HEK293 (cell line): ENCODE data around the gene MERTK.

Experiments
- CTCF ChIA-PET: fragments of 350-600 bp; formaldehyde crosslinking; extraction: SDS; loops from one replicate; lab custom pipeline; 2021; ENCODE audit warnings: antibody characterized with exemption; lab: Yijun Ruan, JAX
- POLR2A ChIA-PET: fragments of 300-600 bp; formaldehyde crosslinking; extraction: SDS; loops from one replicate; lab custom pipeline; 2020; ENCODE audit warnings: antibody characterized with exemption, inconsistent platforms; lab: Yijun Ruan, JAX
- H3K27ac ChIP-seq: fragments of 200-500 bp; sonication (Bioruptor generic); 2 replicates; pipeline ENCODE4 v1.5.1; 2014; ENCODE audit warnings: low read depth, low read length, control low read depth, inconsistent platforms; ENCODE audit errors: extremely low read depth
- H3K36me3 ChIP-seq, 2 experiments: fragments of 200-500 bp in 1 of 2; sonication (Bioruptor generic) in 1 of 2; 1 replicate in 1 of 2; 2 replicates in 1 of 2; pipeline ENCODE4 v1.5.1; 2014 to 2017; ENCODE audit warnings: inconsistent platforms in 2 of 2, low read length in 2 of 2; ENCODE audit not compliant: control insufficient read depth in 2 of 2, insufficient read depth in 1 of 2
- H3K4me1 ChIP-seq: fragments of 200-500 bp; sonication (Bioruptor generic); 2 replicates; pipeline ENCODE4 v1.5.1; 2014; ENCODE audit warnings: mild to moderate bottlenecking, low read length, inconsistent platforms; ENCODE audit not compliant: control insufficient read depth, insufficient read depth
- H3K4me3 ChIP-seq: 2 replicates; pipeline ENCODE4 v1.5.1; 2011; ENCODE audit warnings: low read depth, mild to moderate bottlenecking, control low read depth, low read length, moderate library complexity
- H3K9me3 ChIP-seq: fragments of 200-500 bp; sonication (Bioruptor generic); 2 replicates; pipeline ENCODE4 v1.5.1; 2014; ENCODE audit warnings: low read depth, low read length, inconsistent platforms; ENCODE audit not compliant: control insufficient read depth, insufficient read depth
- KLF1 ChIP-seq: fragments of 450-650 bp; formaldehyde crosslinking; IDR thresholded peaks from 2 replicates; pipeline ENCODE4 v1.5.1; 2016; ENCODE audit warnings: missing biosample characterization, missing genetic modification characterization
- KLF8 ChIP-seq: fragments of 450-650 bp; formaldehyde crosslinking; IDR thresholded peaks from 2 replicates; pipeline ENCODE4 v1.5.1; 2016; ENCODE audit warnings: missing biosample characterization, missing genetic modification characterization
- SCRT2 ChIP-seq: fragments of 450-650 bp; formaldehyde crosslinking; IDR thresholded peaks from 2 replicates; pipeline ENCODE4 v1.5.1; 2016; ENCODE audit warnings: missing biosample characterization, missing genetic modification characterization
- SP2 ChIP-seq: fragments of 450-650 bp; formaldehyde crosslinking; IDR thresholded peaks from 2 replicates; pipeline ENCODE4 v1.5.1; 2016; ENCODE audit warnings: missing biosample characterization, missing genetic modification characterization
- SP3 ChIP-seq: fragments of 450-650 bp; formaldehyde crosslinking; IDR thresholded peaks from 2 replicates; pipeline ENCODE4 v1.5.1; 2016; ENCODE audit warnings: missing biosample characterization, missing genetic modification characterization
- TCF7L2 ChIP-seq: IDR thresholded peaks from 2 replicates; pipeline ENCODE4 v1.6.1; 2011; ENCODE audit warnings: low read depth, mild to moderate bottlenecking, inconsistent platforms, low read length, moderate library complexity, borderline replicate concordance
- TRIM28 ChIP-seq: IDR thresholded peaks from 2 replicates; pipeline ENCODE4 v1.6.1; 2011; ENCODE audit warnings: low read length, control low read depth, borderline replicate concordance
- YY2 ChIP-seq: fragments of 450-650 bp; formaldehyde crosslinking; IDR thresholded peaks from 2 replicates; pipeline ENCODE4 v1.5.1; 2016; ENCODE audit warnings: missing biosample characterization, missing genetic modification characterization
- ZBTB10 ChIP-seq: fragments of 450-650 bp; formaldehyde crosslinking; IDR thresholded peaks from 2 replicates; pipeline ENCODE4 v1.5.1; 2016; ENCODE audit warnings: missing biosample characterization, missing genetic modification characterization
- ZBTB17 ChIP-seq: fragments of 450-650 bp; formaldehyde crosslinking; IDR thresholded peaks from 2 replicates; pipeline ENCODE4 v1.5.1; 2016; ENCODE audit warnings: missing biosample characterization, missing genetic modification characterization
- ZBTB20 ChIP-seq: fragments of 450-650 bp; formaldehyde crosslinking; IDR thresholded peaks from 2 replicates; pipeline ENCODE4 v1.5.1; 2016; ENCODE audit warnings: missing biosample characterization, missing genetic modification characterization
- ZEB2 ChIP-seq: fragments of 450-650 bp; formaldehyde crosslinking; IDR thresholded peaks from 2 replicates; pipeline ENCODE4 v1.5.1; 2016; ENCODE audit warnings: missing biosample characterization, missing genetic modification characterization
- ZFP41 ChIP-seq: fragments of 450-650 bp; formaldehyde crosslinking; IDR thresholded peaks from 2 replicates; pipeline ENCODE4 v1.5.1; 2016; ENCODE audit warnings: missing biosample characterization, missing genetic modification characterization, borderline replicate concordance
- ZNF114 ChIP-seq: fragments of 450-650 bp; formaldehyde crosslinking; IDR thresholded peaks from 2 replicates; pipeline ENCODE4 v1.5.0; 2017; ENCODE audit warnings: missing biosample characterization, missing genetic modification characterization
- ZNF121 ChIP-seq: fragments of 450-650 bp; formaldehyde crosslinking; IDR thresholded peaks from 2 replicates; pipeline ENCODE4 v1.5.1; 2016; ENCODE audit warnings: missing biosample characterization, missing genetic modification characterization
- ZNF148 ChIP-seq: fragments of 450-650 bp; formaldehyde crosslinking; IDR thresholded peaks from 2 replicates; pipeline ENCODE4 v1.5.0; 2017; ENCODE audit warnings: missing biosample characterization, missing genetic modification characterization, borderline replicate concordance
- ZNF248 ChIP-seq: fragments of 450-650 bp; formaldehyde crosslinking; IDR thresholded peaks from 2 replicates; pipeline ENCODE4 v1.5.1; 2017; ENCODE audit warnings: missing biosample characterization, missing genetic modification characterization
- ZNF302 ChIP-seq: fragments of 450-650 bp; formaldehyde crosslinking; IDR thresholded peaks from 2 replicates; pipeline ENCODE4 v1.5.1; 2016; ENCODE audit warnings: missing biosample characterization, missing genetic modification characterization, low read depth
- ZNF324 ChIP-seq: fragments of 450-650 bp; formaldehyde crosslinking; IDR thresholded peaks from 2 replicates; pipeline ENCODE4 v1.5.1; 2016; ENCODE audit warnings: missing biosample characterization, missing genetic modification characterization
- ZNF341 ChIP-seq: fragments of 450-650 bp; formaldehyde crosslinking; IDR thresholded peaks from 2 replicates; pipeline ENCODE4; 2016; ENCODE audit warnings: low read depth, missing biosample characterization, missing genetic modification characterization
- ZNF37A ChIP-seq: fragments of 450-650 bp; IDR thresholded peaks from 2 replicates; pipeline ENCODE4 v1.5.1; 2018; ENCODE audit warnings: missing biosample characterization, missing genetic modification characterization
- ZNF423 ChIP-seq: fragments of 450-650 bp; formaldehyde crosslinking; IDR thresholded peaks from 2 replicates; pipeline ENCODE4 v1.5.1; 2016; ENCODE audit warnings: missing biosample characterization, missing genetic modification characterization
- ZNF571 ChIP-seq: fragments of 450-650 bp; formaldehyde crosslinking; IDR thresholded peaks from 2 replicates; pipeline ENCODE4 v1.5.0; 2017; ENCODE audit warnings: missing biosample characterization, missing genetic modification characterization
- ZNF626 ChIP-seq: fragments of 450-650 bp; sonication (Bioruptor Pico); formaldehyde crosslinking; IDR thresholded peaks from 2 replicates; pipeline ENCODE4 v1.5.1; 2018; ENCODE audit warnings: missing biosample characterization, missing genetic modification characterization, inconsistent platforms
- ZNF658 ChIP-seq: fragments of 450-650 bp; formaldehyde crosslinking; IDR thresholded peaks from 2 replicates; pipeline ENCODE4; 2016; ENCODE audit warnings: missing biosample characterization, missing genetic modification characterization
- ZNF707 ChIP-seq: fragments of 450-650 bp; formaldehyde crosslinking; IDR thresholded peaks from 2 replicates; pipeline ENCODE4 v1.5.1; 2016; ENCODE audit warnings: missing biosample characterization, missing genetic modification characterization
- ZNF791 ChIP-seq: fragments of 450-650 bp; formaldehyde crosslinking; IDR thresholded peaks from 2 replicates; pipeline ENCODE4 v1.5.1; 2016; ENCODE audit warnings: missing biosample characterization, missing genetic modification characterization
- ZNF843 ChIP-seq: fragments of 450-650 bp; formaldehyde crosslinking; IDR thresholded peaks from 2 replicates; pipeline ENCODE4 v1.5.1; 2016; ENCODE audit warnings: missing biosample characterization, missing genetic modification characterization
- ZSCAN4 ChIP-seq: fragments of 450-650 bp; formaldehyde crosslinking; IDR thresholded peaks from 2 replicates; pipeline ENCODE4 v1.5.1; 2017; ENCODE audit warnings: missing biosample characterization, missing genetic modification characterization

The MERTK gene

GRCh38 chr2:111896576-111896975, 1.8 kb upstream of the MERTK start (continued):
- TF ChIP-seq ZNF121 (tag by site-specific recombination) (no peak), SP3 (tag by site-specific recombination) (no peak), ZNF248 (tag by site-specific recombination) (no peak), ZNF626 (tag by site-specific recombination) (no peak), TCF7L2 (no peak), YY2 (no peak), ZNF341 (tag by site-specific recombination) (peak; percentile 97), ZBTB20 (tag by site-specific recombination) (peak; percentile 47; the same call in 1 of the 2 replicates), SP2 (tag by site-specific recombination) (no peak), ZNF302 (tag by site-specific recombination) (no peak), SCRT2 (no peak), KLF8 (tag by site-specific recombination) (no peak), ZNF791 (no peak)

- CTCF ChIA-PET, result interaction anchor here (0.8 to 1.6 kb wide), 3 partner anchors 9 to 152 kb away, joined by 3 to 14 read pairs (median 4); no protein-coding TSS in a partner anchor
- Histone ChIP-seq H3K36me3 (no peaks in the 10 kb centered on the region), H3K27ac (peak overlapping the region; percentile 70; the same call in 1 of the 2 replicates), H3K9me3 (no peaks in the 10 kb centered on the region), H3K4me3 (peak overlapping the region; percentile 72), H3K4me1 (peaks cover 10% of the 10 kb centered on the region; the same call in 1 of the 2 replicates)
- POLR2A ChIA-PET, result interaction anchor here (0.7 to 2.1 kb wide), 3 partner anchors 10 to 357 kb away, joined by 3 to 20 read pairs (median 9); partner anchors contain the start of genes TMEM87B and ZC3H8
- TF ChIP-seq ZEB2 (tag by site-specific recombination) (0 out of 2 replicates have a peak, but pooled peaks have one; percentile 32), ZBTB17 (peak; percentile 65; the same call in 1 of the 2 replicates), ZNF658 (tag by site-specific recombination) (no peak)
These were observed 830 bp upstream of the MERTK start for GRCh38 chr2:111897630-111897923.

GRCh38 chr2:111898703-111899514, 502 bp downstream of the MERTK start:
- Histone ChIP-seq H3K9me3 (no peaks in the 10 kb centered on the region), H3K4me1 (peaks cover 10% of the 10 kb centered on the region; the same call in 1 of the 2 replicates), H3K27ac (peak overlapping the region; percentile 76; the same call in 1 of the 2 replicates), H3K36me3 (no peaks in the 10 kb centered on the region), H3K4me3 (peak overlapping the region; percentile 75)
- ChIA-PET CTCF (interaction anchor here (1.6 to 2.4 kb wide), 2 partner anchors 152 to 154 kb away, joined by 8 read pairs; no protein-coding TSS in a partner anchor), POLR2A (interaction anchor here (0.6 to 2.1 kb wide), 4 partner anchors 9 to 156 kb away, joined by 3 to 20 read pairs (median 8); partner anchors contain the start of genes ANAPC1 and TMEM87B)
- TF ChIP-seq SP2 (tag by site-specific recombination) (0 out of 2 replicates have a peak, but pooled peaks have one; percentile 6), ZNF571 (tag by site-specific recombination) (no peak), ZSCAN4 (tag by site-specific recombination) (no peak), ZNF114 (no peak), ZNF423 (tag by site-specific recombination) (no peak), TRIM28 (no peak), KLF1 (tag by site-specific recombination) (peak; percentile 49; the same call in 1 of the 2 replicates), ZFP41 (no peak), ZNF324 (tag by site-specific recombination) (no peak), ZNF707 (tag by site-specific recombination) (no peak), ZNF148 (tag by site-specific recombination) (no peak), ZBTB10 (tag by site-specific recombination) (peak; percentile 68), ZNF843 (no peak), ZNF37A (no peak)
